Hematopoietic multipotent progenitor cell treated with erythropoietin and hydrocortisone succinate and interleukin-3 and kit ligand, for 8 days (in vitro differentiated cells): ENCODE results near the gene TMEM164.

ENCODE experiments used
- DNase-seq: peaks from one replicate; pipeline ENCODE4 v3.0.0-alpha.2; 2015

The TMEM164 gene

DNA sequence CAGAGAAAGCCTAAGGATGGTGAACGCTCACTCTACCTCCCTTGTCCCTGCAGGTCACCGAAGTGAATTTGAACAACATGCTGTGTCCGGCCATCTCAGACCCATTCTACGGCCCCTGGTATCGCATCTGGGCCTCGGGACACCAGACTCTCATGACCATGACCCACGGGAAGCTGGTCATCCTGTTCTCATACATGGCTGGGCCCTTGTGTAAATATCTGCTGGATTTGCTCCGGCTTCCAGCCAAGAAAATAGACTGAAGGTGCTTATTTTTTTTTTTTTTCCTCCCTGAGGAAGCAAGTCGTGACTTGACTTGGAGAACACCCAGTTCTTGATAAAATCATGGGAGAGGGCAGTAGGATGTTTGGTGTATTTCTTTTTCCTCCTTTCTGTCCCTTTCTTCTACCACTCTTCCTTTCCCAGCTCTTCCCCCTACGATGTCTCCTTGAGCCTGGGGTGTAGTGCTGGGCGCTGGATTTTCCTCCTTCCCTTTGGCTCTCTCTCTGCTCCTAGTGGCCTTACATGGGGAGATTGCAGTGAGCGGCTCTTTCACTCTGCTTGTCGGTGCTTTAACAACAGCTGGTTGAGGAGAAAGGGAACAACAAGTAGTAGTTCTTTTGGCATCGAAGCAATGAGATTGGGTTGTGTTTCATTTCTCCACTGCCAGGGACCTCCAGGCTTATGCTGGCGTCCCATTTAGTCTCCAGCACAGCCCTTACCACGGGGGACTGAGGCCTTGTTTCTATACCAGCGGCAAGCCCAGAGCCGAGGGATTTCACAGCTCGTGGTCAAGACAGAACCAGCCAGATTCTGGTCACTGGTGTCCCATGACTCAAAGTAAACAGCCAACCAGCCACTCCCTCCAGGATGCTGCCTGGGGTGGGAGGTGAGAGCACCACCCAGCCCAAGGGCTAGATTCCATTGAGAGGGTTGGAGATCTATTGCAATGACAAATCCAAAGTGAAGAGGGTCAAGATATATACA lies 170.6 kb downstream of the TMEM164 start:
- no peak for DNase-seq

DNA sequence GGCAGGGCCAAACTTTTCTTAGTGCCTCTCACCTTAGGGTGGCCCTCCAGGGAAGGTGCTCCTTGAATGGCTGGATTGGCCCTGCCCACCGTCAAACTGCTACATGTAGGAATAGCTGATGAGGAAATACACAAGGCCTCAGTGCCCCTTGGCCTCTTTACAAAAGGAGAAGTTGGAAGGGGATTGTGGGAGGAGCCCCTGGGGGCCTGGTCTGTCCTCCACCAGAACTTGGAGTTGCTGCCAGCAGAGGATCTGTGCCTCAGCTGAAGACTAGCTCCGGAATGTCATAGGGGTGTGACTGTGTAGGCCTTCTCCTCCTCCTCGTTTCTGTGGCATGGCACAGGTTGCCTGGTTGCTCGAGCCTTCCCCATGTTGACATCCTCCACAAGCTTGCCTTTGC lies 172.2 kb downstream of the TMEM164 start:
- DNase-seq, result no peak

DNA sequence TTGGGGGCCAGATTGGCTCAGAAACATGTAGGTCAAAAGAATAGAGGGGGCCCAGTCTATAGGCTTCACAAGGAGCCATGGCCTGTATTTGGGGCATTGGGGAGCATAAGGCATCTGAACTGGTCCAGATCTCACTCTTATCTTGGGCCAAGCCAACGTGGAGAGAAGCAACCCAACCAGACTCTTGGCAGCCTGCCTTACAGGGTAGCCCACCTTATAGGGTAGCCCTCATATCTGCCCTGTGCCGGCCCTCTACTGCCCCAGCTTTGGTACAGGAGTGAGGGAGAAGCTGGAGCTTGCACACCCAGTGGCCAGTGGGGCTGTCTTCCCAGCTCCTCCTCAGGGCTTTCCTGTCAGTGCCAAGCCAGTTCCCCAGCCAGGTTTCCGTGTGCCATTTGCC lies 172.8 kb downstream of the TMEM164 start:
- DNase-seq, result peak; percentile 64

DNA sequence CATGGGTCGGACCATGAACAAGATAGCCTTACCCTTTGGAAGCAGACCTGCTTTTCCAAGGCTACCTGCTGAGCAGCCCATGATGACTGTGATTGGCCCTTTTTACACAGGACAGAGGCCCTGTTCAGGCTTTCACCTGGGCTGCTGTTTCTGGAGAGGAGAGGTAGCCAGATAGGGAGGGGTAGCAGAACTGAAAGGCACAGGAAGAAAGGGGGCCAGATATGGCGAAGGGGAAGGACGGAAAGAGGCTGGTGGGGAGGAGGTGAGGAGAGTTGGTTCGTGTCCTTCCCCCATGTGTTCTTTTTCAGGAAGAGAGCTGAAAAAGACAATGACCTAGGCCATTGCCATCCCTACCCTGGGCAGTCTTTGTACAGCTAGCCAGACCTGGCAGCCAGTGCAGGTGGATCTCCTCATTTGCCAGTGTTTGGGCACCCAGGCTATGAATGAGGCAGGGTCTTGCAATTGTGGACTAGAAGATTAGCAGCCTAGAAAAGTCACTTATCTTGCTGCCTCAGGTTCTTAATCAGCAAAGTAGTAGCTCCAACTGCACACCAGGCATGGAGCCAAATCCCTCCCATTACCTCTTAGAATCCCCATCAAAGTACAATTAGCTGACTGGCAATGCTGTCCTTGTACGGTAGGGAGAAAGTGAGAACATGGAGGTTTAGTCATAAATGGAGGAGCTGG lies 175.4 kb downstream of the TMEM164 start:
- peak; percentile 97 for DNase-seq

DNA sequence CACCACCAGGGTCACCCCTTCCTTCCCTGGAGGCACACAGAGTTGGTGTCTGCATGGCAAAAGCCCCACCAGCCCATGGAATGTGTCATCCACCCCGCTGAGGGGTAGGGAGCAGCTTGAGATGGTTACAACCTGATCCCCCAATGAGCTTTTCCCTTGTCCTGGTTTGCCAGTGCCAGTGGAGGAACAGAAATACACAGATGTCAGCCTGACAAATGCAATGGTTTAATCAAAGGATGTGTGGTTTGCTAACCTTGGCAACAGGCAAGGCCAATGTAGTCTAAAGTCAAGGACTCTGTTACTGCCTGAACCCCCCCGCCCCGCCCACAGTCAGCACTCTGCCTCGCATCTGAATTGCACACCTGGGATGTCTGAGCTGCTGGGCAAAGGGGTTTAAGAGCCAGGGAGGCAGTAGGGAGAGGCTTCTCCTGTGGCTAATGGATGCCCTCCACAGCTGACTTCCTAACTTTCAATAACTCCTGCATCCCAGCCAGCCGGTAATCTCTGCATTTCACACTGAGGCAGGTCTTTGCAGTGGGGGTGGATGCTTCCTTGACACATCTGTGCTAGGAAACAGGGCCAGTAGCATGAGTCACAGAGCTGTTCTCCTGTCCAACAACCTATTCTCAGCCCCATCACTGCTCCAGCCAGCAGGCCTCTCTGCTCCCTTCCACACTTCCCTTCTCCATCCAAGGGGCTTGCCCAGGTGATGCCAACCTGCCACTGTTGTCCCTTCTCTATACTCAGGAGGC lies 177.4 kb downstream of the TMEM164 start:
- no peak for DNase-seq

DNA sequence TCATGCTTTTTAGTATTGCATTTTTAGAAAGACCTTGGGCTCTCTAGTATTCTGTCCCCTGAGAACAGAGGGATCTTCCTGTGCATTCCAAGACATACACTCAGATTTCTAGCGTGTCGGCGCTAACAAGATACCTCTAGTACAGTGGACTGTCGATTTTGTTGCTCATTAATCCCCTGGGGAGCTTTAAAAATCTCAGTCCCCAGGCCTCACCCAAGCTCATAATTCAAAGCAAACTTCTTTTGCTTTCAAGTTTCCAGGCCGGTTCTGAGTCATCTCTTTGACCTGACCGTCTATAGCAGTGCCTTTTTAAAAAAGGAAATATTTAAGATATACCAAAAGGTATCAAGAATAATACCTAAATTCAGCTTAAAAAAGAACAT lies 178.0 kb downstream of the TMEM164 start:
- DNase-seq, result no peak

DNA sequence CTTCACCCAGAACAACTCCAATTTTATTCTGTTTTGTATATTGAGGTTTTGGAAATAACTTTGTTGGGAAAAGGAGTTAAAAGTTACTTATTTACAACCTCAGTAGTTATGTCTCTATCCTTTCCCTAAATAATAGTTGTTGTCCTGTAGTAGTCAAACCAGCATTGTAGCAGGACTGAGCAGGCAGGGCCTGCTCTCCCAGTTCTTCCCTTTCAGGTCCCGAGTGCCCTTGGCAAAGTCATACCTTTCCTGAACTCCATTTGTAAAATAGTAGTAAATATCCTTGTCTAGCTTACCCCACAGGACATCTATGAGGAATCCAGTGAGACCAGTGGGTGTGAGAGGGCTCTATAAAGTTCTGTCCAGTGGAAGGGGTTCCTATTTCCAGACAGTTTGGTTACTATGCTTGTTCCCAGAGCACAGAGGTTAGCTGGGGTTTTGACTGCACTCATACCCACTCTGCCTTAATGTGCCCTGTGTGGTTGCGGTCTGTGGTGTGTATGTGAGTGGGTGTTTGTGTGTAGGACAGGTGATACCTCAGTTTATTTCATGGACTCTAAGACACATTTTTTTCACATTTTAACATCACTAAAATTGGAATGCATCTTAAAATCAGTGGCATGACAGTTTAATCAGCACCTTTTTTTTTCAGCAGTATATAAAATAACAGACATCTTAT lies 178.7 kb downstream of the TMEM164 start:
- DNase-seq, result no peak

DNA sequence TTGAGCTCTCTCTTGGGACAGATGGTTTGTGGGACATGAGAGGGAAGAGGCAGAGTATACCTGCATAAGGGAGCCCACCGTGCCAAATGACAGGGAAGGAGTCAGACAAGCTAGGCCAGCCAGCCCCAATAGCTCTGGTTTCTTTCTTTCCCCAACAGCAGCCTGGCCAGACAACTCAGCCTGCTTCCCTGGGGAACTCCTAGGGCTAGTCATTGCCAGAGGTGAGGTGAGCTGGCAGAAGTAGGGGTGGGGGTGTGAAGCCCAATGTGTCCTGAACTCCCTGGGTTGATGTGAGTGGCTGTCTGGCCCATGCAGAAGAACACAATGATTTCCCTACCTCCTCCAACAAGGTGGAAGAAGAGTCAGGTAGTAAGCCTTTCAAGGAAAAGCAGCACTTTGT lies 179.4 kb downstream of the TMEM164 start:
- DNase-seq, result no peak

DNA sequence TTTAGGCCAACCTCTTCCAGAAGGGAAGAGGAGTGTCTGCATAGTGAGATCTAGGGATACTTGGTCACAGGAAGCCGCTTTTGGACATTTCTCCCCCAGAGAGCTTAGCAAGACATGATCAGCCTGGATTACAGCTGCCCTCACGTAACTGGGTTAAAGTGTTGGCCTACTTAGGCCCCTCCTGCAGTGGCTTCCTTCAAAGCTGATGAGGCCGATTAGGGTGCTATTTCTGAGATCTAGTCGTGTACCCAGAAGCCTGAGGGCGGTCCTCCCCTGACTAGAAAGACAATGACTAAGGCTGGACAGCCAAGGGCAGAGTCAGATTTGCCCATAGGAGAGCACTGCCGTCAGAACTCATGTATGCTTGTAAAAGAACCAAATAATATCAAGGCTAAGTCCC lies 180.0 kb downstream of the TMEM164 start:
- DNase-seq, result peak; percentile 23

DNA sequence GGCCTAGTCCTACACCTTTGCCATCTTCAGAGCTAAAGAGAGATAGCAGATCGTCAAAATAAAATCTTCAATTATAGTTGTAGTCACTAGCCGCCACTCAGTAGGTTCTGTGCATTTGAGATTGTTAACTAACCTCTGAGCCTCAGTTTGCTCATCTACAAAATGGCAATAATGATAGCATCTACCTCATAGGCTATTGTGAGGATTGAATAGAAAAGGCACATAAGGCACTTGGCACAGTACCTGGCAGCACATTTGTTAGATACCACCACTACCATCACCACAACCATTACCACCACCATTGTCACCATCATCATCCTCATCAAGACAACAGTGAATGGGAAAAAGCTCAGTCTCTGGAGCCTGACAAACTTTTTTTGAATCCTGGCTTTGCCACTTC lies 180.4 kb downstream of the TMEM164 start:
- DNase-seq, result no peak

DNA sequence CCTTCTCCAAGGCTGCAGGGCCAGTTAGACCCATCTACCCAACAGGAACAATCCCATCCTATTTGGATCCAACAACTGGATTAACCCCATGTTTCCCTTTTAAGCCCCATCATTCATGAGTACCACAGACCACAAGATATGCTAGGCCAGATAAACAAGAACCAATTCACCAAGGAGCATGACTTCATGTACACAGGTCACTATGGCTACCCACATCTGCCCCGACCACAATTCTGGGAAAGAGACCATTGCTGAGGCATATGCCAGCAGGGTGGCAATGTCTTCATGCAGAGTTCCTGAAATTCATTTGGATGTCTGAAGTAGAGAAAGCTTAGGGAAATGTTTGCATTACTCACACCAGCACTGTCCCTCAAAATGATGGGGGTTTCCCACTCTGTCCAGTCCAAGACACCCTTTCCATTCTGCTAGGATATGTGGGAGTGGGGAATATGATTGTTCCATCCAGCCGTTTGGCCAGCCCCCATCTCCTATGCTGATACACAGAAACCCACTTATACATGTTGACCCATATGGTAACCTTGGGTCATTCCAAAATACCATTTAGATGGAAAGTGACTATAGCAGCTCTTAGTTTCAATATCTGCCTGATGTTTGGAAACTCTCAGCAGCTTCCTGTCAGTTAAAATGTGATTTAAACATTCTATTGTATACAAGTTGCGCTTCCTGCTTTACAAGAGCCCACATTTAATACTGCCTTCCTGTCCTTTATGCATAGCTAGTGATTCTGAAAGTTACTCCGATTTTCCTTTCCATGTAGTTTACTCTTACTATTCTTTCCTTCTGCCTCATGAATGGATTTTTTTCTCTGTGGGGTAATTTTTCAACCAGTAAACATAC lies 186.0 kb downstream of the TMEM164 start:
- DNase-seq, result peak; percentile 25

DNA sequence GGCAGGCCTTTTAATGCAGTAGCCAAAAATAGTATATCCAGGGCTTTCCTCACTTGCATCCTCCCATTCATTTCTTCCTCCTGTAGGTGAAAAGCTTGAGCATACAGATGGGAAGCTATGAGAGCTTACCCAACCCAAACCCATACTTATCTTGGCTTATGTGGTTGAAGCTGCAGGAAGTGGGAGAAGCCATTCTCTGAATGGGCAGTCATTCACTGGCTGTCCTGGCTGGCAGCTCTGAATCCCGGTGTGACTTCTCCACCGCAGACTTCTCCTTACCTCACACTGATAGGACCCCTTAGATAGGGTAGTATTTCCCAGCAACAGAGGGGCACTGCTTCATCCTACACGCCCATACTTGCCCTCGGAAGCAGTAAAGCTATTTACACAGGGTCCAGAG lies 189.6 kb downstream of the TMEM164 start:
- DNase-seq, result no peak

DNA sequence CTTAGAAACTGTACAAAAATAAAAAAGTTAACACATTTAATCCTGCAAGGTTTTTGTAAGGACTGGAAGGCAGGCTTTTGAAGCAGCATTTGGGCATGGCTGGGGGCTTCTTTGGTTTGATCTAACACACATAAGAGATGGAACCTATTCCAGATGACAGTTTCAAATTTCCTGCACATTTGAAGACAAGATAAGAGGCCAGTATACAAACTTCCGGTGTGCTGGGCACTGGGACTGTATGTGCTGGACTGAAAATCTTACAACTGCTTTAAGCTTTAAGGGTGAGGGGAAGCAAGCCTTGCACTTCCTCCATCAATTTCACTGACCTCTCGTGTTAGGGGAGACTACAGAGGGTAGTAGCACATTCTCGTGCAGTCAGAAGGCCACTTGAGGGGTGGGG lies 192.1 kb downstream of the TMEM164 start:
- DNase-seq, result no peak

DNA sequence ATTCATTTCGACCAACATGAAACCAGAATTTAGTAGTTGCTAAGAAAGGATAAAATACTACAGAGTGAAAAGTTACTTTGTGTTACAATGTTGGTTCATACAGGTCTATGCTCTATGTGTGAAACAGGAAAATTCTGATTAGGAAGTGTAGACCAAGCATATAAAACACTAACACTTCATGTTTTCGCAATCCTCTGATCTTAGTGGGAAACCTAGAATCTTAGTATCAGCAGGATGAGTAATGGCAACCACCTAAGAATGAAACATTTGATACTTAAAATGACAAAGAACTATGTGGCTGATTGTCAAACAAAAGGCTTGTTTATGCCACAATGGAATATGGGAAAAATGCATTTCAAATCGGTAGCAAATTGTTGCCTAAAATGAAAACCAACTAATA lies 198.9 kb downstream of the TMEM164 start:
- no peak for DNase-seq

DNA sequence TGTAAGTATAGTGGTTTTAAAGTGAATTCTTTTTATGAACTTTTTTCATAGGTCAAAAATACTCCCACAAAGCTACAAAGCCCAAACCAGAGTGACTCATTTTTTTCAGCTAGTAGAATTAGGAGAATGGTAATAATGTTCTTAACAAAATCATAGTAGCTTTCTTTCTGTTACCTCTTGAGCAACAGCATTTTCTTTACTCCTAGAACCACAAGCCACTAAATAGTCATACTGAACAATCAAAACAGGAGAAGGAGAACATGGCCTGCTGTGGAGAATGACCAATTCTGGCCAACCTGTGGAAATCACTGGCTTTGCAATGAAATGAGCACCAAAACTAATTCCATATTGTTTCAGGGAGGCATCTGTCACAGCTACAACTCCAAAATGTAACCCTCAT lies 202.1 kb downstream of the TMEM164 start:
- no peak for DNase-seq

DNA sequence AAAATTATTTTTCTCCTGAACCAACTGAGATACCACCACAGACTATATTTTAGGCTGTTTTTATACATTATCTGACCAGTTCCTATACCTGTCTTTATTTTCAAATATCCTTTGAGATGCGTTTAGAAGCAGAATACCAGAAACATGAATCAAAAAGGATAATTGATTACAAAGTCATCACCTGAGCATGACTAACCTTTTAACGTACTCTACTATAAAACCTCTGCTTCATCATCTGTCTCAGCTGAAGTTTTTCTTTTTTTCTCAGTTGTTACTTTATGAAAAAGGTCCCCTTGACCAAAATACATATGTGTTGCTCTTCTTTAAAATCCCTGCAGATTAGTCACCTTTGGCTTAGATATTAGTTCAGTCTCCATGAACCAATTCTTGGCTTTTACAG lies 205.2 kb downstream of the TMEM164 start:
- DNase-seq, result no peak

DNA sequence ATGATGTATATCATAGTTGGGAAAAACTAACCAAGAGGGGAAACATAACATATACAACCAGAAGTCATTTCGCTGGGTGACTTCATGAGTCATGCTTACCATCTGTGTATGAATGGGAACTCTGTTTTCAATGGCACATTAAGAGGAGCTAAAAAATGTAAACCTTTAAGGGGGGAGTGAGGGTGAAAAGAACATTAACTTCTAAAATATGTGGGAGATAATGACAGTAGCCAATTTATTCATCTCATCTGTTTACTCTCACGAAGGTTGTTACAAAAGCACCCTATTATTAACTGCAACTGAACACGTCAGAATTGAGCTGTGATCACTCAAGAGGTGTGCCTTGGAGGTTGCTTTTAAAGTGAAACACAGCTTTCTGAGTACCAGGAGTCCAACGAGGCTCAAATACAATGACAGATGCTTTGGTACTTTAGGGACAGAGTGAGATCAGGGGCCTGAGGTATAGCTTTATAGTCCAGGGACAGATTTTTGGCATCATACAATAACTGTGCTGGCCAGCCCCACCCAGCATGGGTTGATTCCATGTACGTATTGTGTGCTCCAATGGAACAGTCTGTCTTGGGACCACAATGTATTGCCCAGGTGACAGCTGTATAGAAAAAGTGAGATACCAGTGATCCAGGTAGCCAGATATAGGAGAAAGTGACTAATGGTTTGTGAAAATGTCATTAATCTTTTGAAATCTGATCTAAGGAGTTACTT lies 207.7 kb downstream of the TMEM164 start:
- no peak for DNase-seq

DNA sequence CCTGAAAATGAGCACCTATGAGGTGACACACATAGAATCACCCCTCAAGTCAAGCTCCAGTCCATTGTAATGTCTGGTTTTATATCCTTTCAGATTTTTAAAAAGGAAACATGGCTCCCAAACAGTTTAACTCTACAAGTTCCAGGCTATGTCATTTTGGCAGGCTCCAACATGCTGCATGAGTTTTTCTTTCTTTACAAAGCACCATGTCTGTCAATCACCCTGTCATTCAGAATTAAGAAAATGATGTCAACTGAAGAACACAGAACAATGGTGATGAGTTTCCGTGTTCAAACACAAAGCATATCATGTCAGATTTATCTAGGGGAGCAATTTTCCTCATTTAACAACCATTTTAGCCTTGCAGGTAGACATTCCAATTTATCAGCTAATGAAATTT lies 208.4 kb downstream of the TMEM164 start:
- DNase-seq, result no peak

DNA sequence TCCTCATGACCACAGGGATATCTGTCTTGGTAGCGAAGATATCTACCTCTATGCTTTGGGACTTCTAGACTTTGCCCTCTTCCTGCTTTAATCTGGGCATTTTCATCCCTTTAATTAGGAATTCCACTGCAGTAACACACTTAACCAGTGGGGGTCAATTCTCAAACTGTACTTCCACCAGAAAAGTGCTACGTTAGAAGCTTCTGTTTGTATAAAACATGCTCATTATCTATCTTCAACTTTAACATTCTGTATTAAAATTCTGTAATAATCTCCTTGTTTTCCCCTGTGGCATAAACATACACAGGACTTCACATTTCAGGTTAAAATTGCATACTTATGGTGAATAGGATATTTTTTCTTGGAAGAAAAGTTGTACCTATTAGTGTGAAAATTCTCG lies 209.4 kb downstream of the TMEM164 start:
- no peak for DNase-seq

DNA sequence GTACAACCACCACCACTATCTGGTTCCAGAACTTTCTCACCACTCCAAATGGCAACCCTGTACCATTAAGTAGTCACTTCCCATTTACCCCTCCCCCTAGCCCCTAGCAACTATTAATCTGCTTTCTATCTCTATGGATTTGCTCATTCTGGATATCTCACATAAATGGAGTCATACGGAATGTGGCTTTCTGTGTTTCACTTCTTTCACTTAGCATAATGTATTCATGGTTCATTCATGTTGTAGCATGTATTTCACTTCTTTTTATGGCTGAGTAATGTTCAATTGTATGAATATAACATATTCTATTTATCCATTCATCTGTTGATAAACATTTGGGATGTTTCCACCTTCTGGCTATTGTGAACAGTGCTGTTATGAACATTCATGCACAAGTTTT lies 210.3 kb downstream of the TMEM164 start:
- no peak for DNase-seq

DNA sequence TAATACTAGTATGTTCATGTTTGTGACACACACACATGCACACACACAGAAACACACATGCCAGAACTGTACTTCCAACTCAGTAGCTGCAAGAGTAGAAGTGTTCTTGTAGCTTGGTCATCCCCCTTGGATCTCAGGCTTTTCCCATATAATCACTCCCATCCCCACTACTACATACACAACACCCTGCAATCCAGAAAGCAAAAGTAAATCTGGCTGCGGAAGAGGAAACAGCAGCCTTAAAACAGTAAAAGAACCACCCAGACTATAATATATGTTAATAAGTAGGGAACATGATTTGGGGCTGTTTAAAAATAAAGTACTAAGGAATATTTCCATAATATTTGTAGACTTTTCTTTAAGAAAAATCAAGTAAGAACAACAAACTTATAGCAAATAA lies 211.8 kb downstream of the TMEM164 start:
- no peak for DNase-seq
